Psoas muscle (tissue), 8 donors: ENCODE results near the gene SFSWAP. TPM values are rescaled to one million over a fixed set of nuclear protein-coding genes. Genes with fewer than 3 reads are reported as not detected.
A peak's percentile ranks its signal among the peaks of the same experiment; 100 is the strongest.

ENCODE experiments used
- ATAC-seq, 4 donors: fragments of 200-7000 bp; cut with Tn5 transposase; one replicate each; pipeline ENCODE4 v1.9.1; 2020; ENCODE audit warnings: moderate library complexity in 3 of 4, mild to moderate bottlenecking in 2 of 4
- DNase-seq, 2 donors: peaks; one replicate each; pipeline ENCODE4 v3.0.0-alpha.2; 2020
- H3K27ac ChIP-seq: fragments of 200-600 bp; one replicate; pipeline ENCODE4 v1.8.0; 2022
- H3K27me3 ChIP-seq, 3 donors: fragments of 200-600 bp in 1 of 3; one replicate each; pipeline versions ENCODE4 v1.6.1 to v1.8.0; 2013 to 2022; ENCODE audit warnings: low read length in 2 of 3, mild to moderate bottlenecking in 2 of 3, moderate library complexity in 1 of 3; ENCODE audit not compliant: insufficient read depth in 3 of 3
- H3K36me3 ChIP-seq, 2 donors: fragments of 200-600 bp in 1 of 2; one replicate each; pipeline versions ENCODE4 v1.6.1 to v1.8.0; 2013 to 2022; ENCODE audit warnings: low read depth in 1 of 2, mild to moderate bottlenecking in 1 of 2, moderate library complexity in 1 of 2; ENCODE audit not compliant: insufficient read depth in 1 of 2
- H3K4me1 ChIP-seq: fragments of 200-600 bp; one replicate; pipeline ENCODE4 v1.8.0; 2022
- H3K4me3 ChIP-seq: fragments of 200-600 bp; one replicate; pipeline ENCODE4 v1.8.0; 2022; ENCODE audit warnings: mild to moderate bottlenecking
- H3K9me3 ChIP-seq: fragments of 200-600 bp; one replicate; pipeline ENCODE4 v1.8.0; 2022
- CTCF ChIP-seq: fragments of 200-600 bp; IDR thresholded peaks from one replicate; pipeline ENCODE4 v1.8.0; 2022; ENCODE audit warnings: antibody characterized with exemption
- WGBS, 3 donors: extraction: QIAGEN DNeasy Blood & Tissue Kit; methylation state at CpG; one replicate each; pipeline versions ENCODE4 v1.1.6 to v1.1.7; 2013; 5-methylcytosine and 5-hydroxymethylcytosine counted together
- intact Hi-C, 2 donors: fragments of 100-400 bp; cut with DNase I; formaldehyde crosslinking; loops; one replicate each; pipeline versions ENCODE4 v1.11.0 to v1.14.2; 2022
- polyA plus RNA-seq, 3 donors: library from polyadenylated mRNA; stranded (reverse); fragments of 200-250 nt; gene quantifications; one replicate each; pipeline ENCODE4 v1.2.3, GENCODE V29; 2013
- total RNA-seq, 4 donors: library from RNA; stranded (reverse); fragmentation: NEBNext Ultra II Directional in 2 of 4; extraction: Animal tissue kit (Norgen Biotek cat#: 25700) in 2 of 4; gene quantifications; one replicate each; pipeline versions ENCODE4 v1.2.1 to v1.2.4, GENCODE V29; 2021 to 2023
- donor health status: healthy with polysubstance abuse.
- donor health status: DM: no; HTN: no; CAD: no; lungs with moderate emphysema.
- donor health status: Bipolar disorder and iron deficiency.
- donor health status: healthy.
- donor health status: DM: yes; HTN: yes; CAD: no.
- donor health status: DM: no; HTN: no; CAD: no.
- donor health status: DM: no; HTN: no; CAD: no.
- donor health status: DM: yes; HTN: yes; CAD: no.

Gene SFSWAP
- total and polyA plus RNA-seq, 7 donors = 19.4 to 34.3 (median 23.5) TPM

GRCh38 chr12:131784909-131785762 is 74.2 kb downstream of the SFSWAP start:
- H3K4me3 ChIP-seq = no peak overlapping the region
- H3K4me1 ChIP-seq = peaks cover 10% of the 10 kb centered on the region
- no peak for DNase-seq
- no peak for TF ChIP-seq CTCF
- peak in 1 of 4 donors; percentile 27 for ATAC-seq
- H3K36me3 ChIP-seq = peaks cover 5 to 78% of the 10 kb centered on the region in 2 donors
- intact Hi-C loops = no loop called here
- no peaks in the 10 kb centered on the region for H3K9me3 ChIP-seq
- WGBS, 3 donors = 76 to 79% (median 78%) methylated on average over 30 of the region's 30 CpGs
- H3K27me3 ChIP-seq = no peaks in the 10 kb centered on the region
- H3K27ac ChIP-seq = peak overlapping the region; percentile 72

- ATAC-seq = no peak
These were observed 75.0 kb downstream of the SFSWAP start for GRCh38 chr12:131785763-131786330.

GRCh38 chr12:131786331-131786730 is 75.4 kb downstream of the SFSWAP start:
- H3K27me3 ChIP-seq = no peaks in the 10 kb centered on the region
- ATAC-seq = peak in 1 of 4 donors; percentile 4
- 78 to 90% (median 80%) methylated on average over 15 of the region's 15 CpGs for WGBS, 3 donors

More at GRCh38 chr12:131785763-131786330, 75.0 kb downstream of the SFSWAP start:
- no peak for DNase-seq
- intact Hi-C loops = no loop called here
- H3K27me3 ChIP-seq = no peaks in the 10 kb centered on the region
- 86 to 88% (median 88%) methylated on average over 15 of the region's 15 CpGs for WGBS, 3 donors
- peaks cover 3 to 80% of the 10 kb centered on the region in 2 donors for H3K36me3 ChIP-seq
- H3K9me3 ChIP-seq = no peaks in the 10 kb centered on the region
- no peak for TF ChIP-seq CTCF
- peaks cover 10% of the 10 kb centered on the region for H3K4me1 ChIP-seq
- H3K27ac ChIP-seq = no peak overlapping the region
- no peak overlapping the region for H3K4me3 ChIP-seq

GRCh38 chr12:131787143-131787660 is 76.3 kb downstream of the SFSWAP start:
- Histone ChIP-seq H3K27ac (no peak overlapping the region), H3K4me1 (peaks cover 10% of the 10 kb centered on the region), H3K36me3 (peaks cover 3 to 79% of the 10 kb centered on the region in 2 donors), H3K27me3 (no peaks in the 10 kb centered on the region), H3K4me3 (no peak overlapping the region), H3K9me3 (no peaks in the 10 kb centered on the region)
- 89 to 93% (median 89%) methylated on average over 17 of the region's 17 CpGs for WGBS, 3 donors
- intact Hi-C loops = no loop called here
- ATAC-seq (no peak), DNase-seq (no peak)
- TF ChIP-seq CTCF = no peak

More at GRCh38 chr12:131786331-131786730, 75.4 kb downstream of the SFSWAP start:
- no peak overlapping the region for H3K27ac ChIP-seq
- intact Hi-C loops = no loop called here
- no peaks in the 10 kb centered on the region for H3K9me3 ChIP-seq
- H3K36me3 ChIP-seq = peaks cover 3 to 81% of the 10 kb centered on the region in 2 donors
- peaks cover 10% of the 10 kb centered on the region for H3K4me1 ChIP-seq
- no peak for TF ChIP-seq CTCF
- H3K4me3 ChIP-seq = no peak overlapping the region
- no peak for DNase-seq
